GM19023 (cell line): Measurements from ENCODE around the gene TAS1R1.

Experiments
- ATAC-seq: cut with Tn5 transposase; IDR thresholded peaks from one replicate; pipeline ENCODE4 v1.9.1; 2021; ENCODE audit warnings: mild to moderate bottlenecking, moderate library complexity; ENCODE audit not compliant: unreplicated experiment

TAS1R1 gene

GRCh38 chr1:6554907-6555778 lies at the start of gene TAS1R1:
Gene TAS1R1, plus strand, starts transcription at chr1:6555307. Its CDS starts 67 bp downstream, at chr1:6555374.
- ATAC-seq, result no peak

GRCh38 chr1:6505367-6506209 lies 49.5 kb upstream of the TAS1R1 start:
- ATAC-seq, result no peak

GRCh38 chr1:6506210-6507036 lies 48.7 kb upstream of the TAS1R1 start:
- no peak for ATAC-seq

- no peak for ATAC-seq
These were observed 48.1 kb upstream of the TAS1R1 start for GRCh38 chr1:6507037-6507428.

GRCh38 chr1:6507461-6507911 lies 47.6 kb upstream of the TAS1R1 start:
- ATAC-seq, result no peak

- ATAC-seq, result no peak
These were observed 46.8 kb upstream of the TAS1R1 start for GRCh38 chr1:6508154-6508815.

GRCh38 chr1:6508816-6509189 lies 46.3 kb upstream of the TAS1R1 start:
- no peak for ATAC-seq

GRCh38 chr1:6509220-6509918 lies 45.7 kb upstream of the TAS1R1 start:
- no peak for ATAC-seq

- no peak for ATAC-seq
These were observed 45.2 kb upstream of the TAS1R1 start for GRCh38 chr1:6509919-6510291.

GRCh38 chr1:6510493-6510892 lies 44.6 kb upstream of the TAS1R1 start:
- no peak for ATAC-seq

- no peak for ATAC-seq
These were observed 44.1 kb upstream of the TAS1R1 start for GRCh38 chr1:6511056-6511455.

- ATAC-seq, result no peak
These were observed 43.4 kb upstream of the TAS1R1 start for GRCh38 chr1:6511561-6512244.

GRCh38 chr1:6512245-6512907 lies 42.7 kb upstream of the TAS1R1 start:
- no peak for ATAC-seq

- no peak for ATAC-seq
These were observed 42.2 kb upstream of the TAS1R1 start for GRCh38 chr1:6512908-6513280.

GRCh38 chr1:6513320-6513801 lies 41.7 kb upstream of the TAS1R1 start:
- ATAC-seq, result no peak

GRCh38 chr1:6515771-6516170 lies 39.3 kb upstream of the TAS1R1 start:
- ATAC-seq, result no peak

- ATAC-seq, result no peak
These were observed 37.7 kb upstream of the TAS1R1 start for GRCh38 chr1:6517435-6517851.

GRCh38 chr1:6519491-6519934 lies 35.6 kb upstream of the TAS1R1 start:
- no peak for ATAC-seq
